Gastrocnemius medialis (tissue), 4 donors: Measurements from ENCODE around the gene FAM3A. TPM values are rescaled to one million over a fixed set of nuclear protein-coding genes. Genes with fewer than 3 reads are reported as not detected.

Experiments
- ATAC-seq, 2 donors: fragments of 150-250 bp; one replicate each; pipeline ENCODE4 v1.9.1; 2016
- DNase-seq, 2 donors: peaks; one replicate each; pipeline ENCODE4 v3.0.0-alpha.2; 2019
- H3K27ac ChIP-seq, 4 donors: fragments of 200-600 bp; sonication (generic); 1 replicate in 1 of 4; 2 replicates in 3 of 4; pipeline ENCODE4 v1.5.1; 2016 to 2018; ENCODE audit warnings: mild to moderate bottlenecking in 2 of 4, moderate library complexity in 1 of 4
- H3K27me3 ChIP-seq, 3 donors: fragments of 200-600 bp; sonication (generic) in 2 of 3; 1 replicate in 1 of 3; 2 replicates in 2 of 3; pipeline versions ENCODE4 v1.5.1 to v1.6.0; 2016 to 2019; ENCODE audit warnings: mild to moderate bottlenecking in 1 of 3, moderate library complexity in 1 of 3
- H3K36me3 ChIP-seq, 2 donors: fragments of 200-600 bp; sonication (generic) in 1 of 2; one replicate each; pipeline ENCODE4 v1.5.1; 2017 to 2018
- H3K4me1 ChIP-seq, 2 donors: fragments of 200-600 bp; sonication (generic) in 1 of 2; one replicate each; pipeline ENCODE4 v1.5.1; 2016 to 2017; ENCODE audit warnings: mild to moderate bottlenecking in 2 of 2
- H3K4me3 ChIP-seq, 4 donors: fragments of 200-600 bp; sonication (generic) in 3 of 4; 1 replicate in 1 of 4; 2 replicates in 3 of 4; pipeline ENCODE4 v1.5.1; 2016 to 2019; ENCODE audit warnings: mild to moderate bottlenecking in 2 of 4
- H3K9me3 ChIP-seq, 3 donors: fragments of 200-600 bp; sonication (generic) in 2 of 3; 1 replicate in 1 of 3; 2 replicates in 2 of 3; pipeline ENCODE4 v1.5.1; 2016 to 2019
- POLR2A ChIP-seq, 2 donors: fragments of 450-650 bp; IDR thresholded peaks; one replicate each; pipeline ENCODE4 v1.6.1; 2017; ENCODE audit warnings: antibody characterized with exemption in 2 of 2, mild to moderate bottlenecking in 2 of 2, moderate library complexity in 2 of 2
- in situ Hi-C, 4 donors: fragments of 200-750 bp; cut with MboI; loops; one replicate each; pipeline versions ENCODE4 v1.15.0 to v1.8.0; 2017; ENCODE audit warnings: low sequenced_read_pairs in 4 of 4
- intact Hi-C: fragments of 100-400 bp; cut with DNase I; formaldehyde crosslinking; loops from one replicate; pipeline ENCODE4 v1.15.1; 2023; ENCODE audit warnings: low total_unique reads
- total RNA-seq, 4 donors: library from RNA; depleted of rRNA; stranded (reverse); fragments of >200 nt; gene quantifications; one replicate each; pipeline versions ENCODE4 v1.1.0 to v1.2.3, GENCODE V29; 2016
- TF ChIP-seq, protein P1 (sequence below), 5 experiments: fragments of 450-650 bp in 3 of 5; fragments of 200-600 bp in 2 of 5; sonication (generic) in 2 of 5; IDR thresholded peaks in 4 of 5; conservative IDR thresholded peaks in 1 of 5; 1 replicate in 4 of 5; 2 replicates in 1 of 5; pipeline ENCODE4 v1.5.1; 2016 to 2019; ENCODE audit warnings: antibody characterized with exemption in 5 of 5, mild to moderate bottlenecking in 3 of 5, moderate library complexity in 3 of 5

The FAM3A gene
- total RNA-seq, 4 donors from 2014 or later, result 28.3 to 44.5 (median 37.8) TPM

- TF ChIP-seq, protein P1, sequence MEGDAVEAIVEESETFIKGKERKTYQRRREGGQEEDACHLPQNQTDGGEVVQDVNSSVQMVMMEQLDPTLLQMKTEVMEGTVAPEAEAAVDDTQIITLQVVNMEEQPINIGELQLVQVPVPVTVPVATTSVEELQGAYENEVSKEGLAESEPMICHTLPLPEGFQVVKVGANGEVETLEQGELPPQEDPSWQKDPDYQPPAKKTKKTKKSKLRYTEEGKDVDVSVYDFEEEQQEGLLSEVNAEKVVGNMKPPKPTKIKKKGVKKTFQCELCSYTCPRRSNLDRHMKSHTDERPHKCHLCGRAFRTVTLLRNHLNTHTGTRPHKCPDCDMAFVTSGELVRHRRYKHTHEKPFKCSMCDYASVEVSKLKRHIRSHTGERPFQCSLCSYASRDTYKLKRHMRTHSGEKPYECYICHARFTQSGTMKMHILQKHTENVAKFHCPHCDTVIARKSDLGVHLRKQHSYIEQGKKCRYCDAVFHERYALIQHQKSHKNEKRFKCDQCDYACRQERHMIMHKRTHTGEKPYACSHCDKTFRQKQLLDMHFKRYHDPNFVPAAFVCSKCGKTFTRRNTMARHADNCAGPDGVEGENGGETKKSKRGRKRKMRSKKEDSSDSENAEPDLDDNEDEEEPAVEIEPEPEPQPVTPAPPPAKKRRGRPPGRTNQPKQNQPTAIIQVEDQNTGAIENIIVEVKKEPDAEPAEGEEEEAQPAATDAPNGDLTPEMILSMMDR (IDR thresholded peaks at IDR 0.05 in 4 of 5, conservative IDR thresholded peaks at IDR 0.05 in 1 of 5), result no peak
- TF ChIP-seq POLR2A (IDR thresholded peaks at IDR 0.05), result no peak
- peak overlapping the region; percentile 88 to 96 (median 92) for H3K27ac ChIP-seq
- H3K27me3 ChIP-seq, result no peaks in the 10 kb centered on the region
- H3K4me1 ChIP-seq, result peaks cover 0 to 12% of the 10 kb centered on the region in 2 donors
- ATAC-seq (no peak), DNase-seq (peak in 1 of 2 donors; percentile 22)
- peak overlapping the region; percentile 46 to 74 (median 56) for H3K4me3 ChIP-seq
- in situ Hi-C loops, result no loop called here
- H3K36me3 ChIP-seq, result no peaks in the 10 kb centered on the region
- H3K9me3 ChIP-seq, result no peaks in the 10 kb centered on the region
- intact Hi-C loops, result loop anchor here (2.0 to 10.0 kb wide), 3 partner anchors 38 to 592 kb away; partner anchors contain the start of genes ARHGAP4, LAGE3 and RPL10
Observed at GRCh38 chrX:154517101-154517781, 1.2 kb upstream of the FAM3A start.

DNA sequence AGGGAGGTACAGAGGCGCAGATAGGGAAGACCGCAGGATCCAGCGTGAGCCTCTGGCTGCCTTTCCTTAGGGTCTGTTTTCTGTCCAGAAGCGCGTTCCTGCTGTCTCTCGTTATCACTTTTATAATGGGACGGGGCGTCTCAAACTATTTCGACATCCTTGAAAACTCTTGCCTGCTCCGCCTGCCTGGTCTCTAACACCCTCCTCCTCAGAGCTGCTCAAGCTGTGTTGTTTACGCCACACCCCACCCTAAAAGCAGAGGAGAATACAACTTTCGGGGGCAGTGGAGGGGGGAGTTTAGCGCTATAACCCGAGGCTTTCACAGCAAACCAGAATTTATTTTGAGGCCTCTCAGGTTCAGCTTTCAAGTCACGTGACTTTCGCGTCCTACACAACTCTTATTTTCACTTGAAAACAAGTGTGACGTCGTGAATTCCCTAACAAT is 646 bp upstream of the FAM3A start:
- Histone ChIP-seq H3K9me3 (no peaks in the 10 kb centered on the region), H3K4me3 (peak overlapping the region; percentile 46 to 74 (median 56)), H3K27ac (peak overlapping the region; percentile 88 to 96 (median 92)), H3K36me3 (no peaks in the 10 kb centered on the region), H3K27me3 (no peaks in the 10 kb centered on the region), H3K4me1 (peaks cover 0 to 12% of the 10 kb centered on the region in 2 donors)
- peak; percentile 34 to 37 for ATAC-seq
- intact Hi-C loops (loop anchor here (1.0 to 10.0 kb wide), 4 partner anchors 26 to 592 kb away; partner anchors contain the start of genes ARHGAP4, LAGE3, RPL10 and SLC10A3), in situ Hi-C loops (no loop called here)
- peak in 1 of 2 donors; percentile 46 for DNase-seq
- TF ChIP-seq, protein P1 (IDR thresholded peaks at IDR 0.05 in 4 of 5, conservative IDR thresholded peaks at IDR 0.05 in 1 of 5), result peak in 1 of 5 experiments; percentile 10
- TF ChIP-seq POLR2A (IDR thresholded peaks at IDR 0.05), result no peak

DNA sequence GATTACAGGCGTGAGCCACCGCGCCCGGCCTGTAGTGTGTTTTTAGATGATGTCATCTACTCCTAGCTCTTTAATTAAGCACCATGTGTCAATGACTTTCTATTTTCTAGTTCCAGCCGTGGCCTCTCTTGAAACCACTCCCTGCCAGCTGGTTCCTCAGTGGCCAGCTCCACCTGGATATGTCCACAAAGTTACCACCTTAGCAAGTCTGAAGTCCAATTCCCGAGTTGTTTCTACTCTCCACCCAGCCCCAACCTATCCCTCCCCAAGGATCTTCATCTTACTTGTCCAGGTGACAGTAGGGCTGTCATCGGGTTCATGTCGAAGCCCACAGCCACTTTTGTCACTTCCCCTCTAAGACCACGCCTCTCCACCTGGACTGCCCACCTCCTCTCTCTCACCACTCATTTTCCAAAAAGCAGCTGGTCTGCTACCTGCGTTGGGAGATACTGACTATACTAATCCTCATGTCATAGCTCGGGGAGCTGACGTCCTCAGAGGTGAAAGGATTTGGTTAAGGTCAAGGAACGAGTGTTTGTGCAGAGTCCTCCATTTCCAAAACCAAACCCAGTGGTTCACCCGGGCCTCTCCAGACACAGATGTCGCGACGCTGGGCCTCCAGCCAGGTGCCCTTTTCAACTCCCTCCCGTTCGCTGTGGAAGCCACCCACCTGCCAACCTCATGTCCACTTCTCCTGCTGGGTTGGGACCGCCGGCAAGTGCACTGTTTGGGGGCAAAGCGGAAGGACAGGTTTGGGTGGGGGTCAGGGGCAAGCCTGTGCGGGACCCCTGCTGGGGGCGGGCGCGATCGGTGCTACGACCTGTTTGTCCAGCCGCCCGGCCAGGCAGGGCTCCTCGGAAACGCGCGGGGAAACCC is 704 bp downstream of the FAM3A start:
- TF ChIP-seq, protein P1 (IDR thresholded peaks at IDR 0.05 in 4 of 5, conservative IDR thresholded peaks at IDR 0.05 in 1 of 5), result no peak
- TF ChIP-seq POLR2A (IDR thresholded peaks at IDR 0.05), result no peak
- Histone ChIP-seq H3K36me3 (no peaks in the 10 kb centered on the region), H3K4me3 (peak overlapping the region; percentile 68 to 89 (median 72)), H3K9me3 (no peaks in the 10 kb centered on the region), H3K4me1 (peaks cover 0 to 12% of the 10 kb centered on the region in 2 donors), H3K27me3 (no peaks in the 10 kb centered on the region), H3K27ac (peak overlapping the region; percentile 88 to 96 (median 95))
- intact Hi-C loops (loop anchor here (5.0 to 10.0 kb wide), 2 partner anchors 118 to 591 kb away; partner anchors contain the start of genes ARHGAP4 and RPL10), in situ Hi-C loops (no loop called here)
- peak in 1 of 2 donors; percentile 38 for DNase-seq
- peak; percentile 25 to 42 for ATAC-seq

DNA sequence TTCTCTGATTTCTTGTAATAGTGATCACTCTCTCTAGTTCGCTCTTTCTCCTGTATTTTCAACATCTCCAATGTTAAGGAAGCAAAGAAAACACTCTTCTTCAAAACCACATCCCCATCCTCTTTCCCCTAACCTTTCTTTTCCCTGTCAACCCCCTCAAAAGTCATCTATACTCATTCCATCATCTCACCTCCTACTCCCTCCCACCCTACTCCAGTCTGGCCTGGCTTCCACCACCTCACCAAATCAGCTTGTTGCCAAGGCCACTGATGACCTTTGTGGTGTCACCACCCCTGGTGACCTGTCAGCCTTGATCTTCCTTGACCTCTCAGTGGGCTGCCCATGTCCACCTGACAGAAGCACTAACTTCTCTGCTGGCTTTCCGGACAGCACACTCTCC is 2.3 kb downstream of the FAM3A start:
- in situ Hi-C loops (no loop called here), intact Hi-C loops (loop anchor here (10.0 kb wide), 1 partner anchor 589 kb away; the partner anchor contains the start of gene ARHGAP4)
- ATAC-seq, result no peak

More for the DNA sequence above, 2.3 kb downstream of the FAM3A start:
- DNase-seq, result no peak
- H3K4me1 ChIP-seq, result peaks cover 0 to 12% of the 10 kb centered on the region in 2 donors
- H3K27me3 ChIP-seq, result no peaks in the 10 kb centered on the region
- TF ChIP-seq, protein P1 (IDR thresholded peaks at IDR 0.05 in 4 of 5, conservative IDR thresholded peaks at IDR 0.05 in 1 of 5), result no peak
- TF ChIP-seq POLR2A (IDR thresholded peaks at IDR 0.05), result no peak
- no peak overlapping the region for H3K27ac ChIP-seq
- H3K36me3 ChIP-seq, result no peaks in the 10 kb centered on the region
- no peaks in the 10 kb centered on the region for H3K9me3 ChIP-seq
- no peak overlapping the region for H3K4me3 ChIP-seq
